Gastroesophageal sphincter (tissue), 3 donors: ENCODE data around the gene OR2T3.
"Not testable (repeated sequence)": the region's sequence is repeated elsewhere in the genome, so short reads cannot be mapped to it uniquely, and the experiment has no call there.

ENCODE experiments used
- CTCF ChIP-seq, 4 experiments: fragments of 200-600 bp in 2 of 4; fragments of 450-650 bp in 2 of 4; sonication (generic) in 1 of 4; IDR thresholded peaks; one replicate each; pipeline ENCODE4 v1.5.1; 2017 to 2019; ENCODE audit warnings: antibody characterized with exemption in 4 of 4, mild to moderate bottlenecking in 2 of 4, moderate library complexity in 2 of 4
- EP300 ChIP-seq: sonication (generic); formaldehyde crosslinking; IDR thresholded peaks from one replicate; pipeline ENCODE4 v1.6.1; 2017; ENCODE audit warnings: antibody characterized with exemption, mild to moderate bottlenecking
- POLR2A ChIP-seq, 2 donors: fragments of 450-650 bp; IDR thresholded peaks; one replicate each; pipeline ENCODE4 v1.6.1; 2017; ENCODE audit warnings: antibody characterized with exemption in 2 of 2, mild to moderate bottlenecking in 2 of 2, moderate library complexity in 1 of 2
- POLR2AphosphoS5 ChIP-seq: sonication (generic); formaldehyde crosslinking; IDR thresholded peaks from one replicate; pipeline ENCODE4 v1.6.1; 2017; ENCODE audit warnings: antibody characterized with exemption

DNA sequence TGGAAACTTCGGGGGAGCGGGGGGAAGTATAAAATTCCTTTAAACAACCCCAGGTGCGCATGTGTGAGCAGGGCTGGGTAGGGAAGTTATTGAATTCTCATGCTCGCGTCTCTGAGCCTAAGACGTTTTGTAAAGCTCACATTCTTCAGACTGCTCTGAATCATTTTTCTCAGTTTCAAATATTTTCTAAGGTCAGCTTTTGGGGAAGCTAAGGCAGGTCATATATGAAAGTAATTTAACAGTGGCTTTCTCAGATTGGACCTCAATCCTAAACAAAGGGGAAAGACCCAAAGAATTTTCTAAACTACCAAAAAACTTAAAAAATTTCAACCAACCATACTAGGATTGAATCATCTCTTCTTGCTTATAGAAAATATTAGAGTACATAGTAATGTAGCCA is 38.2 kb upstream of the OR2T3 start:
- TF ChIP-seq CTCF (IDR thresholded peaks at IDR 0.05); POLR2A (IDR thresholded peaks at IDR 0.05); EP300; POLR2AphosphoS5: not testable (repeated sequence)
